Measurements from ENCODE around the gene ECPAS.
"Not testable (repeated sequence)": the region's sequence is repeated elsewhere in the genome, so short reads cannot be mapped to it uniquely, and the experiment has no call there.

ECPAS gene

DNA sequence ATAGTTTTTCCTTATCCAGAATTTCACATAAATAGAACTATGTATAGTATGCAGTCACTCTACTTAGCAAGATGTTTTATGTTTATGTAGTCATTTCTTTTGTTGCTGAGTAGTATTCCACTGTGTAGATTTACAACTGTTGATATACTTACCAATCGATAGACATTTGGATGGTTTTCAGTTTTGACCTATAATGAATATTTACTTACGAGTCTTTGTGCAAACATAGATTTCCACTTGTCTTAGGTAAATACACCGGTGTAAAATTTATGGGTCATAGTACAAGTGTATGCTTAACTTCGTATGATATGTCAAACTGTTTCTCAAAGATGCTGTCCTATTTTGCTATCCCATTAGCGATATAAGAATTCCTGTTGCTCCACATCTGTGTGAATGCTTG, 134.4 kb downstream of the ECPAS start:
- DNase-seq, result no peak

DNA sequence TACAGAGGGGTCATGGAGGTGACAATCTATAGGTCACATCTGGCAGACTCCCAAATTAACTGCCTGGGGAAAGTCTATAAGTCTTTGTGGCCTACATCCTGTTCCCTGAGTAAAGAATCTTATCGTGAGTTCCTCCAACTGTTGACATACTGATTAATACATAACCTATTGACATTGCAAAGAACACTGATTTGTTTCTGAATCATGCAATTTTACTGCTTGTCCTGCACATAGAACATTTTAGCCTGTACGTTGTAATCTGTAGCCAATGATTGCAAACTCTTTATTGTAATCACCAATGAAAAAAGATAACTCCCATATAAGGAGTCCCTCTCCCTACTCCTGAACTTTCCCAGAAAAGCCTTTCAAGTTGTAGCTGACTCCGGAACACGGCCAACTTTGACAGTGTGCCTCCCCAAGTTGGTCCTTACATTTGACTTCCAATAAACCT, 135.3 kb downstream of the ECPAS start:
- DNase-seq, result no peak

DNA sequence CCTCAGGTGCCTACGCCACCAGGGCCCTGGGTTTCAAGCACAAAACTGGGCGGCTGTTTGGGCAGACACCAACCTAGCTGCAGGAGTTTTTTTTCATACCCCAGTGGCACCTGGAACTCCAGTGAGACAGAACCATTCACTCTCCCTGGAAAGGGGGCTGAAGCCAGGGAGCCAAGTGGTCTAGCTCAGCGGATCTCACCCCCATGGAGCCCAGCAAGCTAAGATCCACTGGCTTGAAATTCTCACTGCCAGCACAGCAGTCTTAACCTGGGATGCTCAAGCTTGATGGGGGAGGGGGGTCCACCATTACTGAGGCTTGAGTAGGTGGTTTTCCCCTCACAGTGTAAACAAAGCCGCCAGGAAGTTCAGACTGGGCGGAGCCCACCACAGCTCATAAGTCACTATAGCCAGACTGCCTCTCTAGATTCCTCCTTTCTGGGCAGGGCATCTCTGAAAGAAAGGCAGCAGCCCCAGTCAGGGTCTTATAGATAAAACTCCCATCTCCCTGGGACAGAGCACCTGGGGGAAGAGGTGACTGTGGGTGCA, 149.8 kb downstream of the ECPAS start:
- DNase-seq, result not testable (repeated sequence)

- no peak for DNase-seq
Measured at GRCh38 chr9:111330124-111330523, 154.1 kb downstream of the ECPAS start, which contains the start of gene OR2K2. Gene OR2K2, minus strand, starts transcription at chr9:111330224. Its CDS starts 1,791 bp downstream, at chr9:111328433.

- DNase-seq, result no peak
Measured at GRCh38 chr9:111320631-111321030, 163.6 kb downstream of the ECPAS start.

DNA sequence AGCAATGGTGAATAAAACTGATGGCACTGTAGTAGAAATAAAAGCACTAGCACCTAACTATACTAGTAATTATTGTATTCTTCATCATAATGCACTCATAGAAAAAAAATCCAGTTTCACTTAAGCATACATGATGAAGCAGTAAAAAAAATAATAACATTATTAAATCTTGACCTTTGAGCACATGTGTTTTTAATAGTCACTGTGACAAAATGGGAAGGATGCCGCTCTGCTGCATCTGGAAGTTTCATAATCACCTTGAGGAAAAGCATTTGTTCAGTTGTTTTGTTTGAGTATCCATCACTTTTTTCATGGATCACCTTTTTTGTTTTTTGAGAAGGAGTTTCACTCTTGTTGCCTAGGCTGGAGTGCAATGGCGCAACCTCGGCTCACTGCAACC, 167.4 kb downstream of the ECPAS start:
- DNase-seq, result no peak

Data from hypothalamus (tissue), 51 donors.